Dendritic cell treated with granulocyte-macrophage colony-stimulating factor and Interleukin-4, amounts not matched to agents 40 ng/mL and 50 ng/mL, for 4 days (primary cell): ENCODE results near the gene INS.
"Not testable (repeated sequence)": the region's sequence is repeated elsewhere in the genome, so short reads cannot be mapped to it uniquely, and the experiment has no call there.

Experiments
- H3K27ac Mint-ChIP-seq: one replicate; pipeline ENCODE4 v1.8.0; 2022; ENCODE audit warnings: mild to moderate bottlenecking, mixed read lengths
- H3K27me3 Mint-ChIP-seq: one replicate; pipeline ENCODE4 v1.8.0; 2022; ENCODE audit warnings: mild to moderate bottlenecking, mixed read lengths
- H3K36me3 Mint-ChIP-seq: one replicate; pipeline ENCODE4 v1.8.0; 2022; ENCODE audit warnings: low read depth, mixed read lengths
- H3K4me1 Mint-ChIP-seq: one replicate; pipeline ENCODE4 v1.8.0; 2022; ENCODE audit warnings: low read depth, mixed read lengths
- H3K4me3 Mint-ChIP-seq: one replicate; pipeline ENCODE4 v1.8.0; 2022; ENCODE audit warnings: mild to moderate bottlenecking, moderate library complexity, mixed read lengths
- H3K9me3 Mint-ChIP-seq: one replicate; pipeline ENCODE4 v1.8.0; 2022; ENCODE audit warnings: mixed read lengths
- intact Hi-C: fragments of 100-400 bp; cut with micrococcal nuclease; formaldehyde crosslinking; loops from one replicate; pipeline ENCODE4 v1.15.0; 2022

The INS gene

DNA sequence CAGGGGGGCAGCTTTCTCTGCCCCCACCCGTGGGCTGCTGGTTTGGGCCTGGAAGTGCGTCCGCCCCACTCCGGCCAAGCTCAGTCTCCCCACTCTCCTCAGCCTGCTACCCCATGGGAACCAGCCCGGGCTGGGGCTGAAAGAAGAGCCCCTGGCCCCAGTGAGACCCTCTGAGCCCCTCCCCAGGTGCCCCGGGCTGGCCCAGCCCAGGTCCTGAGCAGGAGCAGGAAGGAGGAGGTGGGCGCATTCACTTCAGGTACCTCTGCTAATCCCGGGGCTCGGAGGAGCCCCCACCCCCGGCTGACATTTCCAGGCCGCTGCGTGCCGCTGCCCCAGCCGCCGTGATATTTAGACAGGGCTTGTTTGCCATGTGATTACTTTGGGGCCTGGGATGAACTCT, 19.3 kb upstream of the INS start:
- Mint-ChIP-seq H3K27ac (no peak overlapping the region), H3K4me3 (no peak overlapping the region), H3K4me1 (no peaks in the 10 kb centered on the region), H3K9me3 (no peaks in the 10 kb centered on the region), H3K27me3 (peaks cover 22% of the 10 kb centered on the region), H3K36me3 (no peaks in the 10 kb centered on the region)
- intact Hi-C loops = no loop called here

- no peaks in the 10 kb centered on the region for H3K4me1 Mint-ChIP-seq
- intact Hi-C loops = no loop called here
- no peak overlapping the region for H3K4me3 Mint-ChIP-seq
- H3K27me3 Mint-ChIP-seq = peaks cover 15% of the 10 kb centered on the region
- no peak overlapping the region for H3K27ac Mint-ChIP-seq
- H3K36me3 Mint-ChIP-seq = no peaks in the 10 kb centered on the region
- no peaks in the 10 kb centered on the region for H3K9me3 Mint-ChIP-seq
These were observed 18.5 kb upstream of the INS start for GRCh38 chr11:2179516-2179915.

DNA sequence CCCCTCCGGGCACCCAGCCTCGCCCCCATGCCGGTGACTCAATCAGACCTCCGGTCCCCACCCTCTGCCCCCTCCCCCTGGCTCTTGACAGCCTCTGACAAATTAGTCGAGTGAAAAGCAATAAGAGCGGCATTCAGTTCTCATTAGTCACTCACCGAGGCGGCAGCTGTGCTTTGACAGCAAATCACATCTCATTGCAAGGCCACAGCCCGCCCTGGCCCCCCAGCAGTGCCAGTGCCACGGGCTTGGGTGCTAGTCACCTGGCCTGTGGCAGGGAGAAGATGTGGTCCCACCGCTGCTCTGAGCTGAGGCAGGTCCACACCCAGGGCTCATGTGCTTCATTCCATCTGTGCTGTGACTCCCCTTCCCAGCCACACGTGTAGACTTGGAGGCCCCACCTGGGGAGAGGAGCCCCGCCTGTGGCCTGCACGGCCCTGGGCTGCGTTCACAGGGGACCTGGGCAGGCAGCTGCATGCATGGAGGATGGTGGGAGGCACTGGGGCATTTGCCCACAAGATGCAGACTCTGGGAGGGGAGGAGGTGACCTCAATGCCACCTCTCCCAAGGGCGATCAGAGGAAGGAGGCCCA, 18.0 kb upstream of the INS start:
- no peak overlapping the region for H3K4me3 Mint-ChIP-seq
- no peaks in the 10 kb centered on the region for H3K36me3 Mint-ChIP-seq
- H3K4me1 Mint-ChIP-seq = no peaks in the 10 kb centered on the region
- intact Hi-C loops = no loop called here
- no peaks in the 10 kb centered on the region for H3K9me3 Mint-ChIP-seq
- no peak overlapping the region for H3K27ac Mint-ChIP-seq
- peaks cover 17% of the 10 kb centered on the region for H3K27me3 Mint-ChIP-seq

DNA sequence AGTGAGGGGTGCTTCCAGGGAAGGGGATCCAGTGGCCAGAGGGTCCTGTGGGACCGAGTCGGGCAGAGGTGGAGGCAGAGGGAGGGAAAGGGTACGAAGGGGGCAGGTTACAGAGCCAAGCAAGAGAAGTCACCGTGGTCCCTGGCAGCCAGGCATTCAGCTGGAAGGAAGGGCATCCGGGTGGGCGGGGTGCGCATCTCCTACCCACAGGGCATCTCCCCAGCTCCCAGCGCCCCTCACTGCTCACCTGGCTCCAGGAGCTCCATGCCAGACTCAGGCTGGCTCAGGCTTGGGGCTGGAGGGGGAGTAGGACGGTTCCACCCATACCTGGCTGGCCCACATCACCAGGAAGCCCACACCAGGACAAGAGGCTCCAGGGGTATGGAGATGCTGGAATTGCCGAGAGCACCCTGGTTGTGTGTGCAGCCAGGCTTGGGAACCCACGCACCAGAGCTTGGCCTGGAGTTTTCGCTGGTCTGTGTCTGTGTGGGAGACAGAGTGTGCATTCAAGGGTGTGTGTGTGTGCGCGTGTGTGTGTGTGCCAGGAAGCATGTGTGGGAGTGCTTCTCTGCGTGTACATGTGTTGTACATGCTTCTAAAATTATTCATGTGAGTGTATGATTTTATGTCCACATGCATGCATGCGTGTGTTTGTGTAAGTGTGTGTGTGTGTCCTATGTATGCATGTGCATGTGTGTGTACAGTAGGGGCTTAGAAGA, 17.2 kb upstream of the INS start:
- H3K36me3 Mint-ChIP-seq, intact Hi-C loops, H3K4me3 Mint-ChIP-seq, H3K27ac Mint-ChIP-seq, H3K9me3 Mint-ChIP-seq, H3K4me1 Mint-ChIP-seq: not testable (repeated sequence)
- H3K27me3 Mint-ChIP-seq = peaks cover 15% of the 10 kb centered on the region

DNA sequence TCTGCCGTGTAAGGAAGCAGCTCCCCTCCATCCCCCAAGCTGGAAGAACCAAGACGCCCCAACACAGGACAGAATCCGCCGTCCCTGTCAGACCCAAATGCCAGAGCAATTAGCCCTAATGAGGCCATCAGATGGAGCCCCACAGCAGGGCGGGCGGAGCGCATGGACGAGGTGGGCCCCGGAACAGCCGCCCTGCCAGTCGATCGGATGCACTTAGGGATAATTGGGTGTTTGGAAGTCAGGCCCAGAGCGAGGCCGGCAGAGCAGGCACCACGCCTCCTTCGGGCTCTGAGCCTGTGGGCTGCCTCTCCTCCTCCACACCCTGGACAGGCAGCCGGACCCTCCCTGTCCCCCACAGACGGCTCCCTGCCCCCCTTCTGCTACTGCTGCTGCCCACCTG, 16.1 kb upstream of the INS start:
- intact Hi-C loops = no loop called here
- Mint-ChIP-seq H3K4me1 (no peaks in the 10 kb centered on the region), H3K36me3 (no peaks in the 10 kb centered on the region)

DNA sequence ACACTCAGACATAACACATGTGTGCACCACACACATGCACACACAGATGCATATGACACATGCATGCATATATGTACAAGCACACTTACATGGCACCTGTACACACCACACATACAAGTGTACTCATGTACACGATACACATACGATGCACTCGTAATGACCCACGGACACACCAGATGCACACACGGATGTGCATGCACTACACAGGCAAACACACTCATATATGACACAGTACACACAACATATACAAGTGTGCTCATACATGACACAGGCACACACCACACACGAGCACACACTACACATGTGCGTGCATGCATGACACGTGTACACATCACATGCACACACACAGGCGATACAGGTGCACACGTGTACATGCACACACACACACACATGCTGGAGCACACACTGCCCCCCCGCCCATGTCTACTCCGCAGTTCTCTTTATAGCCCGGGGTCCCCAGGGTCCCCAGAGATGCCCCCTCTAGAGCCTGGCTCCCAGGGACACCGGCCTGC, 15.4 kb upstream of the INS start:
- H3K27ac Mint-ChIP-seq = no peak overlapping the region

More for the DNA sequence above, 16.1 kb upstream of the INS start:
- Mint-ChIP-seq H3K27me3 (peaks cover 17% of the 10 kb centered on the region), H3K4me3 (no peak overlapping the region), H3K27ac (no peak overlapping the region), H3K9me3 (no peaks in the 10 kb centered on the region)

GRCh38 chr11:2175659-2176058, 14.7 kb upstream of the INS start:
- Mint-ChIP-seq H3K4me1 (no peaks in the 10 kb centered on the region), H3K36me3 (no peaks in the 10 kb centered on the region), H3K27ac (no peak overlapping the region), H3K27me3 (peaks cover 15% of the 10 kb centered on the region), H3K4me3 (no peak overlapping the region), H3K9me3 (no peaks in the 10 kb centered on the region)
- intact Hi-C loops = no loop called here

More for the DNA sequence above, 15.4 kb upstream of the INS start:
- H3K4me1 Mint-ChIP-seq = no peaks in the 10 kb centered on the region
- no peaks in the 10 kb centered on the region for H3K36me3 Mint-ChIP-seq
- H3K4me3 Mint-ChIP-seq = no peak overlapping the region
- intact Hi-C loops = no loop called here
- no peaks in the 10 kb centered on the region for H3K9me3 Mint-ChIP-seq
- H3K27me3 Mint-ChIP-seq = peaks cover 17% of the 10 kb centered on the region

DNA sequence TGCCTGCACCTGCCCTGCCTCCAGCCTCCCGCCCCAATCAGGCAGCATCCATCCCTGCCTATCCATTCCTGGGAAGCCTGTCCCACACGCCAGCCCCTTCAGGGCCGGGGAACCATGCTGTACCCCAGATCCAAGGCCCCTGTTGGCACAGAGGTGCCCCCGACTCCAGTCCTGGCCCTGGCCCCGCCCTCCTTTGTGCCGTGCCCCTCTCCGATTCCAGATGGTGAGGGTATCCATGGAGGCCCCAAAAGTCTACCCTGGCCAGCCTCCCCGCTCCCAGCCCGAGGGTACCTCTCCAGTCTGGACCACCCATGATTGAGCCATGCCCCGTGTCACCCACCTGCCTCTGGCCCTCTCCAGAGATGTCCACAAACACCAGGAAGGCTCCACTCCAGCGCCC, 13.4 kb upstream of the INS start:
- H3K9me3 Mint-ChIP-seq = no peaks in the 10 kb centered on the region
- H3K36me3 Mint-ChIP-seq = no peaks in the 10 kb centered on the region

GRCh38 chr11:2173761-2174160, 12.8 kb upstream of the INS start:
- H3K27ac Mint-ChIP-seq = no peak overlapping the region
- H3K4me1 Mint-ChIP-seq = no peaks in the 10 kb centered on the region
- H3K27me3 Mint-ChIP-seq = peaks cover 20% of the 10 kb centered on the region
- no peak overlapping the region for H3K4me3 Mint-ChIP-seq
- intact Hi-C loops = no loop called here
- H3K36me3 Mint-ChIP-seq = no peaks in the 10 kb centered on the region
- no peaks in the 10 kb centered on the region for H3K9me3 Mint-ChIP-seq

More for the DNA sequence above, 13.4 kb upstream of the INS start:
- Mint-ChIP-seq H3K4me1 (no peaks in the 10 kb centered on the region), H3K27me3 (peaks cover 20% of the 10 kb centered on the region), H3K27ac (no peak overlapping the region), H3K4me3 (no peak overlapping the region)
- intact Hi-C loops = no loop called here

GRCh38 chr11:2173150-2173693, 12.2 kb upstream of the INS start:
- peaks cover 19% of the 10 kb centered on the region for H3K27me3 Mint-ChIP-seq
- H3K4me1 Mint-ChIP-seq = no peaks in the 10 kb centered on the region
- H3K27ac Mint-ChIP-seq = no peak overlapping the region
- intact Hi-C loops = no loop called here
- no peaks in the 10 kb centered on the region for H3K36me3 Mint-ChIP-seq
- no peaks in the 10 kb centered on the region for H3K9me3 Mint-ChIP-seq
- no peak overlapping the region for H3K4me3 Mint-ChIP-seq

- no peak overlapping the region for H3K27ac Mint-ChIP-seq
- H3K4me1 Mint-ChIP-seq = no peaks in the 10 kb centered on the region
- no peaks in the 10 kb centered on the region for H3K9me3 Mint-ChIP-seq
- intact Hi-C loops = no loop called here
- no peak overlapping the region for H3K4me3 Mint-ChIP-seq
- H3K27me3 Mint-ChIP-seq = peaks cover 24% of the 10 kb centered on the region
- no peaks in the 10 kb centered on the region for H3K36me3 Mint-ChIP-seq
These were observed 11.7 kb upstream of the INS start for GRCh38 chr11:2172676-2173075.

DNA sequence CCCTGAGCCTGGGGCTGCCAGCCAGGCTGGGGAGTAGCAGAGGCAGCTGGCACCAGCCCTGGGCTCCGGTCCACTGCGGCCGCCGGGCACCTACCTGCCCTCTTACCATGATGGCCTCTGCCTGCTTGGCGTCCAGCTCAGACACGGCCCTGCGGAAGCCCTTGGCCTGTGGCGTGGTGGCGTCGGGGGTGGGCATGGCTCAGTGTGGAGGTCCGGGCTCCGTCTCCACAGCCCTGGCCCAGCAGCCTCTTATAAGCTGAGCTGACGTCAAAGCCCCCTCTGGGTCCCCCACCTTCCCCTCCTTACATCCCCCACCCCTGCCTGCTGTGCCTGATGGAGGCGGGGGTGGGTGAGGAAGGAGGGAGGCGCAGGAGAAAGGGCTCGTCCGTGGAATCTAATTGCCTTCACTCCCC, 10.6 kb upstream of the INS start, which contains the start of gene TH:
TSS of gene TH (minus strand) at position 225 of the 413 bp plus-strand sequence. CDS start at position 196, 29 bp downstream.
- Mint-ChIP-seq H3K4me1 (no peaks in the 10 kb centered on the region), H3K4me3 (no peak within 1 kb of the TSS), H3K36me3 (no peaks in the 10 kb centered on the region), H3K27me3 (peaks cover 32% of the 10 kb centered on the region), H3K27ac (no peak within 1 kb of the TSS), H3K9me3 (no peaks in the 10 kb centered on the region)
- intact Hi-C loops = no loop called here

GRCh38 chr11:2169626-2170570, 8.9 kb upstream of the INS start:
- Mint-ChIP-seq H3K36me3 (no peaks in the 10 kb centered on the region), H3K27me3 (peaks cover 46% of the 10 kb centered on the region), H3K27ac (no peak overlapping the region), H3K9me3 (no peaks in the 10 kb centered on the region), H3K4me3 (no peak overlapping the region), H3K4me1 (no peaks in the 10 kb centered on the region)
- intact Hi-C loops = no loop called here

- Mint-ChIP-seq H3K27me3 (peaks cover 48% of the 10 kb centered on the region), H3K4me1 (no peaks in the 10 kb centered on the region), H3K9me3 (no peaks in the 10 kb centered on the region), H3K27ac (no peak overlapping the region), H3K4me3 (no peak overlapping the region), H3K36me3 (no peaks in the 10 kb centered on the region)
- intact Hi-C loops = no loop called here
These were observed 8.0 kb upstream of the INS start for GRCh38 chr11:2169005-2169378.
